WTC11 (cell line): ENCODE results near the gene PRKCE. TPM values are rescaled to one million over a fixed set of nuclear protein-coding genes. Genes with fewer than 3 reads are reported as not detected.

Experiments used
- ATAC-seq: fragments of 200-7000 bp; cut with Tn5 transposase; 2 replicates; pipeline ENCODE4 v1.10.0; 2021; ENCODE audit warnings: mild to moderate bottlenecking, moderate library complexity
- CTCF ChIA-PET: fragments of 300-600 bp; sonication (Branson Sonifier 250); formaldehyde crosslinking; loops from one replicate; lab custom pipeline; 2021; ENCODE audit warnings: antibody characterized with exemption; lab: Charles Lee
- POLR2A ChIA-PET: fragments of 350-600 bp; sonication (Branson Sonifier 250); formaldehyde crosslinking; loops from one replicate; lab custom pipeline; 2021; ENCODE audit warnings: antibody characterized with exemption; lab: Charles Lee
- DNase-seq: peaks from one replicate; pipeline ENCODE4 v3.0.0; 2021; ENCODE audit warnings: low spot score
- H3K27ac Mint-ChIP-seq: 2 replicates; pipeline ENCODE4 v1.8.0; 2021; ENCODE audit warnings: mixed read lengths
- H3K27me3 Mint-ChIP-seq: 2 replicates; pipeline ENCODE4 v1.8.0; 2021; ENCODE audit warnings: low read depth, mild to moderate bottlenecking, moderate library complexity, mixed read lengths
- H3K36me3 Mint-ChIP-seq: 2 replicates; pipeline ENCODE4 v1.8.0; 2021; ENCODE audit warnings: mixed read lengths
- H3K4me1 Mint-ChIP-seq: 2 replicates; pipeline ENCODE4 v1.8.0; 2022; ENCODE audit warnings: mixed read lengths
- H3K4me3 Mint-ChIP-seq: 2 replicates; pipeline ENCODE4 v1.8.0; 2021; ENCODE audit warnings: mild to moderate bottlenecking, moderate library complexity, mixed read lengths
- H3K9me3 Mint-ChIP-seq: 2 replicates; pipeline ENCODE4 v1.8.0; 2021; ENCODE audit warnings: mixed read lengths
- AFF4 ChIP-seq: sonication (generic); formaldehyde crosslinking; IDR thresholded peaks from 2 replicates; pipeline ENCODE4 v1.8.1; 2023; ENCODE audit warnings: mild to moderate bottlenecking, missing genetic modification reagents, borderline replicate concordance
- GRHL2 ChIP-seq: fragments of 250-450 bp; sonication (Bioruptor Pico); IDR thresholded peaks from 2 replicates; pipeline ENCODE4 v1.8.0; 2022; ENCODE audit warnings: mild to moderate bottlenecking, moderate library complexity; ENCODE audit not compliant: insufficient replicate concordance, severe bottlenecking
- GTF2I ChIP-seq: fragments of 250-450 bp; sonication (Bioruptor Pico); conservative IDR thresholded peaks from 2 replicates; pipeline ENCODE4 v1.4.0; 2021; ENCODE audit warnings: mild to moderate bottlenecking
- HMGA2 ChIP-seq: fragments of 250-450 bp; sonication (Bioruptor Pico); IDR thresholded peaks from 2 replicates; pipeline ENCODE4 v1.4.0; 2021; ENCODE audit warnings: mild to moderate bottlenecking, moderate library complexity
- IRF2 ChIP-seq: sonication (generic); formaldehyde crosslinking; IDR thresholded peaks from 2 replicates; pipeline ENCODE4 v1.8.0; 2022; ENCODE audit warnings: low read depth, missing genetic modification reagents, borderline replicate concordance
- NFE2L1 ChIP-seq: sonication (generic); formaldehyde crosslinking; IDR thresholded peaks from 2 replicates; pipeline ENCODE4 v1.8.1; 2023; ENCODE audit warnings: missing genetic modification reagents
- NFYB ChIP-seq: sonication (generic); formaldehyde crosslinking; conservative IDR thresholded peaks from 2 replicates; pipeline ENCODE4 v1.8.0; 2022; ENCODE audit warnings: low read depth, missing genetic modification reagents
- RELA ChIP-seq: sonication (generic); formaldehyde crosslinking; IDR thresholded peaks from 2 replicates; pipeline ENCODE4 v1.8.1; 2022; ENCODE audit warnings: missing genetic modification reagents, mild to moderate bottlenecking, borderline replicate concordance
- SMAD3 ChIP-seq: sonication (generic); formaldehyde crosslinking; IDR thresholded peaks from 2 replicates; pipeline ENCODE4 v1.8.0; 2022; ENCODE audit warnings: missing genetic modification reagents, mild to moderate bottlenecking, borderline replicate concordance
- SMAD4 ChIP-seq: sonication (generic); formaldehyde crosslinking; IDR thresholded peaks from 2 replicates; pipeline ENCODE4 v1.8.0; 2022; ENCODE audit warnings: mild to moderate bottlenecking, missing genetic modification reagents
- SOX15 ChIP-seq: fragments of 250-450 bp; sonication (Bioruptor Pico); IDR thresholded peaks from 2 replicates; pipeline ENCODE4 v1.9.0; 2021; ENCODE audit warnings: mild to moderate bottlenecking
- STAT6 ChIP-seq: sonication (generic); formaldehyde crosslinking; conservative IDR thresholded peaks from 2 replicates; pipeline ENCODE4 v1.8.1; 2023; ENCODE audit warnings: mild to moderate bottlenecking, low read depth, missing genetic modification reagents, moderate library complexity
- USF1 ChIP-seq: sonication (generic); formaldehyde crosslinking; IDR thresholded peaks from 2 replicates; pipeline ENCODE4 v1.8.0; 2022; ENCODE audit warnings: mild to moderate bottlenecking, missing genetic modification reagents
- ZBTB21 ChIP-seq: sonication (generic); formaldehyde crosslinking; IDR thresholded peaks from 2 replicates; pipeline ENCODE4 v1.8.1; 2023; ENCODE audit warnings: mild to moderate bottlenecking, missing genetic modification reagents, borderline replicate concordance
- ZNF138 ChIP-seq: sonication (generic); formaldehyde crosslinking; conservative IDR thresholded peaks from 2 replicates; pipeline ENCODE4 v1.8.1; 2022; ENCODE audit warnings: mild to moderate bottlenecking, moderate library complexity, missing genetic modification reagents
- ZNF232 ChIP-seq: sonication (generic); formaldehyde crosslinking; IDR thresholded peaks from 2 replicates; pipeline ENCODE4 v1.8.0; 2022; ENCODE audit warnings: mild to moderate bottlenecking, missing genetic modification reagents
- ZNF317 ChIP-seq: sonication (generic); formaldehyde crosslinking; IDR thresholded peaks from 2 replicates; pipeline ENCODE4 v1.8.1; 2023; ENCODE audit warnings: low read depth, mild to moderate bottlenecking, moderate library complexity, missing genetic modification reagents, borderline replicate concordance
- total RNA-seq: library from RNA; stranded (reverse); gene quantifications from 3 replicates; pipeline ENCODE4 v1.2.3, GENCODE V29; 2021
- TF ChIP-seq, protein P1 (sequence below): fragments of 250-450 bp; sonication (Bioruptor Pico); IDR thresholded peaks from 2 replicates; pipeline ENCODE4 v1.9.0; 2021; ENCODE audit warnings: mild to moderate bottlenecking
- TF ChIP-seq, protein P2 (sequence below): sonication (generic); formaldehyde crosslinking; IDR thresholded peaks from 2 replicates; pipeline ENCODE4 v1.8.1; 2022; ENCODE audit warnings: mild to moderate bottlenecking, moderate library complexity, missing genetic modification reagents
- TF ChIP-seq, protein P3 (sequence below): sonication (generic); formaldehyde crosslinking; IDR thresholded peaks from 2 replicates; pipeline ENCODE4 v1.8.1; 2022; ENCODE audit warnings: mild to moderate bottlenecking, missing genetic modification reagents, moderate library complexity, borderline replicate concordance

The PRKCE gene
- total RNA-seq, 1 experiment from 2014 or later, result 5.8 TPM

- Mint-ChIP-seq H3K4me1 (peaks cover 20% of the 10 kb centered on the region), H3K36me3 (no peaks in the 10 kb centered on the region), H3K4me3 (no peak overlapping the region), H3K27me3 (no peaks in the 10 kb centered on the region), H3K9me3 (peaks cover 4% of the 10 kb centered on the region; the same call in 1 of the 2 replicates), H3K27ac (no peak overlapping the region)
- no peak for DNase-seq
- no peak for ATAC-seq
- ChIA-PET POLR2A (no interaction called here), CTCF (interaction anchor here (2.1 to 2.6 kb wide), 2 partner anchors 8 to 50 kb away, joined by 9 to 12 read pairs; no protein-coding TSS in a partner anchor)
- no peak for TF ChIP-seq HMGA2 (CRISPR knock-in tag)
- no peak for TF ChIP-seq ZNF138 (CRISPR knock-in tag)
- no peak for TF ChIP-seq GTF2I
- TF ChIP-seq, protein P1, sequence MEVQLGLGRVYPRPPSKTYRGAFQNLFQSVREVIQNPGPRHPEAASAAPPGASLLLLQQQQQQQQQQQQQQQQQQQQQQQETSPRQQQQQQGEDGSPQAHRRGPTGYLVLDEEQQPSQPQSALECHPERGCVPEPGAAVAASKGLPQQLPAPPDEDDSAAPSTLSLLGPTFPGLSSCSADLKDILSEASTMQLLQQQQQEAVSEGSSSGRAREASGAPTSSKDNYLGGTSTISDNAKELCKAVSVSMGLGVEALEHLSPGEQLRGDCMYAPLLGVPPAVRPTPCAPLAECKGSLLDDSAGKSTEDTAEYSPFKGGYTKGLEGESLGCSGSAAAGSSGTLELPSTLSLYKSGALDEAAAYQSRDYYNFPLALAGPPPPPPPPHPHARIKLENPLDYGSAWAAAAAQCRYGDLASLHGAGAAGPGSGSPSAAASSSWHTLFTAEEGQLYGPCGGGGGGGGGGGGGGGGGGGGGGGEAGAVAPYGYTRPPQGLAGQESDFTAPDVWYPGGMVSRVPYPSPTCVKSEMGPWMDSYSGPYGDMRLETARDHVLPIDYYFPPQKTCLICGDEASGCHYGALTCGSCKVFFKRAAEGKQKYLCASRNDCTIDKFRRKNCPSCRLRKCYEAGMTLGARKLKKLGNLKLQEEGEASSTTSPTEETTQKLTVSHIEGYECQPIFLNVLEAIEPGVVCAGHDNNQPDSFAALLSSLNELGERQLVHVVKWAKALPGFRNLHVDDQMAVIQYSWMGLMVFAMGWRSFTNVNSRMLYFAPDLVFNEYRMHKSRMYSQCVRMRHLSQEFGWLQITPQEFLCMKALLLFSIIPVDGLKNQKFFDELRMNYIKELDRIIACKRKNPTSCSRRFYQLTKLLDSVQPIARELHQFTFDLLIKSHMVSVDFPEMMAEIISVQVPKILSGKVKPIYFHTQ (CRISPR knock-in tag), result no peak
- no peak for TF ChIP-seq SOX15 (CRISPR knock-in tag)
- no peak for TF ChIP-seq STAT6 (CRISPR knock-in tag)
- TF ChIP-seq ZNF317 (CRISPR knock-in tag), result no peak
- TF ChIP-seq NFE2L1 (CRISPR knock-in tag), result no peak
- no peak for TF ChIP-seq GRHL2 (CRISPR knock-in tag)
- TF ChIP-seq, protein P2, sequence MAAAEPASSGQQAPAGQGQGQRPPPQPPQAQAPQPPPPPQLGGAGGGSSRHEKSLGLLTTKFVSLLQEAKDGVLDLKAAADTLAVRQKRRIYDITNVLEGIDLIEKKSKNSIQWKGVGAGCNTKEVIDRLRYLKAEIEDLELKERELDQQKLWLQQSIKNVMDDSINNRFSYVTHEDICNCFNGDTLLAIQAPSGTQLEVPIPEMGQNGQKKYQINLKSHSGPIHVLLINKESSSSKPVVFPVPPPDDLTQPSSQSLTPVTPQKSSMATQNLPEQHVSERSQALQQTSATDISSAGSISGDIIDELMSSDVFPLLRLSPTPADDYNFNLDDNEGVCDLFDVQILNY (CRISPR knock-in tag), result no peak
- TF ChIP-seq RELA (CRISPR knock-in tag), result no peak
- TF ChIP-seq IRF2, result no peak
- TF ChIP-seq NFYB, result no peak
- TF ChIP-seq SMAD4, result no peak
- no peak for TF ChIP-seq AFF4 (CRISPR knock-in tag)
- TF ChIP-seq ZBTB21 (CRISPR knock-in tag), result no peak
- no peak for TF ChIP-seq SMAD3 (CRISPR knock-in tag)
- no peak for TF ChIP-seq ZNF232
- TF ChIP-seq, protein P3, sequence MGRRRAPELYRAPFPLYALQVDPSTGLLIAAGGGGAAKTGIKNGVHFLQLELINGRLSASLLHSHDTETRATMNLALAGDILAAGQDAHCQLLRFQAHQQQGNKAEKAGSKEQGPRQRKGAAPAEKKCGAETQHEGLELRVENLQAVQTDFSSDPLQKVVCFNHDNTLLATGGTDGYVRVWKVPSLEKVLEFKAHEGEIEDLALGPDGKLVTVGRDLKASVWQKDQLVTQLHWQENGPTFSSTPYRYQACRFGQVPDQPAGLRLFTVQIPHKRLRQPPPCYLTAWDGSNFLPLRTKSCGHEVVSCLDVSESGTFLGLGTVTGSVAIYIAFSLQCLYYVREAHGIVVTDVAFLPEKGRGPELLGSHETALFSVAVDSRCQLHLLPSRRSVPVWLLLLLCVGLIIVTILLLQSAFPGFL, result no peak
- TF ChIP-seq USF1 (CRISPR knock-in tag), result no peak
Observed at GRCh38 chr2:45728458-45728942, 77.0 kb downstream of the PRKCE start.
